Measurements from ENCODE around the gene CHCHD6. TPM values are rescaled to one million over a fixed set of nuclear protein-coding genes. Genes with fewer than 3 reads are reported as not detected.

Gene CHCHD6
- total and polyA plus RNA-seq, 2 donors (not counting 3 experiments of a cell fraction or from before 2014, with no cell fraction given): 8.4 to 10.1 TPM

- FAIRE-seq: no peak
- H3K4me1 ChIP-seq (ENCODE audit: control insufficient read depth, extremely low read depth, insufficient read depth, low read length): no peaks in the 10 kb centered on the region
- no peaks in the 10 kb centered on the region for H3K9me3 ChIP-seq (replicated peaks; ENCODE audit: control insufficient read depth, insufficient read depth, low read length)
- dilution Hi-C loops (cut with MboI; ENCODE audit: extremely low pct_ligation_motif_present, low sequenced_read_pairs) (no loop called here), intact Hi-C loops (cut with micrococcal nuclease) (loop anchor here (10.0 kb wide), 1 partner anchor 502 kb away; no protein-coding TSS in a partner anchor)
- H2AFZ ChIP-seq (ENCODE audit: low read depth, low read length): no peak overlapping the region
- peaks cover 7 to 30% of the 10 kb centered on the region in 2 experiments for H3K27me3 ChIP-seq (ENCODE audit: control insufficient read depth in 2 of 2, insufficient read depth in 2 of 2, low read length in 2 of 2)
- ChIA-PET CTCF (no interaction called here), POLR2A (no interaction called here)
- no TSS peak for BruUV-seq (replicated peaks)
- no peak overlapping the region for H3K27ac ChIP-seq (ENCODE audit: insufficient read depth, low read depth, low read length)
- H3K4me3 ChIP-seq (replicated peaks in 1 of 3; ENCODE audit: insufficient read depth in 1 of 3, low read depth in 1 of 3, low read length in 3 of 3): no peak overlapping the region
- DNase-seq (ENCODE audit: low read depth, low spot score): no peak
- no peaks in the 10 kb centered on the region for H3K9me1 ChIP-seq (replicated peaks; ENCODE audit: control insufficient read depth, extremely low read depth, insufficient read depth, low read length)
- no peak overlapping the region for H3K9ac ChIP-seq (replicated peaks; ENCODE audit: extremely low read depth, insufficient read depth, low read length)
- H3K36me3 ChIP-seq (ENCODE audit: control insufficient read depth in 2 of 2, extremely low read depth in 1 of 2, insufficient read depth in 2 of 2, low read length in 2 of 2): no peaks in the 10 kb centered on the region
- no peaks in the 10 kb centered on the region for H3K79me2 ChIP-seq (ENCODE audit: control insufficient read depth, insufficient read depth, low read length)
- TF ChIP-seq MYC (IDR thresholded peaks at IDR 0.05; ENCODE audit: low read depth, low read length): no peak
- TF ChIP-seq GATA2 (IDR thresholded peaks at IDR 0.05; ENCODE audit: insufficient read depth, insufficient read length, low read depth, low read length): no peak
- no peak for TF ChIP-seq POLR2AphosphoS5 (IDR thresholded peaks at IDR 0.05; ENCODE audit: insufficient read depth, low read depth, low read length)
- TF ChIP-seq CTCF (IDR thresholded peaks at IDR 0.05; ENCODE audit: extremely low read depth in 1 of 2, insufficient read depth in 1 of 2, low read depth in 1 of 2, low read length in 2 of 2): no peak
- no peaks in the 10 kb centered on the region for H4K20me1 ChIP-seq (replicated peaks; ENCODE audit: control insufficient read depth, extremely low read depth, insufficient read depth, low read length)
- no peak overlapping the region for H3K4me2 ChIP-seq (ENCODE audit: insufficient read depth, low read length)
Observed at GRCh38 chr3:126672741-126673140, 31.3 kb upstream of the CHCHD6 start.

Data from endothelial cell of umbilical vein (primary cell).